ENCODE data around the gene CCDC157.

CCDC157 gene

DNA sequence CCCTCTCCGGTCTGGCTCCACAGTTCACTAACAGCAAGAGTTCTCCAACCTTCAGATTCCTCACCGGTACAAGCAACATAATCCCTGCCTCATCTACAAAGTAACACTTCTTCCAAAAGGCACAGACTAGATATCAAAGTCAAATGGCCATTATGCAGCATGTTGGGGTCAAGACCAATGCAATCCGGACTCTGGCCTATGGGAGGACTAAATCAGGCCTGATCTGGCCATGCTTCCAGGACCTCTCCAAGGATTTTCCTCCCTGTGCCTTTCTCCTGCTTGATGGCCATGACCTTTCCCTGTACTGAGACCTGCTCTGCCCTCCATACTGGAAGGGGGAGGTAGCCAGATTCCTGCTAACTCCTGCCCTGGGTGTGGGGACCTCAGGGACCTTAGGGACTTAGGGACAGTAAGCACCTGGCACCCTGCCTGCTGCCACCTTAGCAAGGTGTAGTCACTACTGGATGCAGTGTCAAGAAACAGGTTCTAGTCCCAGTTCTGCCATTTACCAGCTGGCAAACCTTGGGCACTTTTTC lies 36.7 kb upstream of the CCDC157 start:
- peaks cover 100% of the 10 kb centered on the region for H3K79me2 ChIP-seq (ENCODE audit: insufficient read depth, low read length)
- no peak overlapping the region for H3K9ac ChIP-seq (ENCODE audit: low read depth, low read length, poor library complexity, severe bottlenecking)
- H3K36me3 ChIP-seq (ENCODE audit: insufficient read depth, low read length), result no peaks in the 10 kb centered on the region
- no peak for TF ChIP-seq EZH2phosphoT487 (IDR thresholded peaks at IDR 0.05; ENCODE audit: borderline replicate concordance)
- H3F3A ChIP-seq (ENCODE audit: low read depth), result no peaks in the 10 kb centered on the region
- peaks cover 10% of the 10 kb centered on the region for H4K20me1 ChIP-seq (ENCODE audit: insufficient read depth, low read length, poor library complexity, severe bottlenecking)
- peak overlapping the region; percentile 43 for H3K4me2 ChIP-seq (ENCODE audit: low read depth, low read length, poor library complexity, severe bottlenecking)
- no peaks in the 10 kb centered on the region for H3K27me3 ChIP-seq (ENCODE audit: insufficient read depth, low read length, poor library complexity, severe bottlenecking)
- peaks cover 74% of the 10 kb centered on the region for H3K4me1 ChIP-seq (ENCODE audit: insufficient read depth, low read length, poor library complexity, severe bottlenecking)
- no peak overlapping the region for H3K4me3 ChIP-seq (ENCODE audit: low read length, poor library complexity, severe bottlenecking)
- H3K9me2 ChIP-seq (replicated peaks; ENCODE audit: low read depth, low read length), result no peaks in the 10 kb centered on the region
- no peaks in the 10 kb centered on the region for H3K9me3 ChIP-seq (ENCODE audit: insufficient read depth, low read depth, low read length)
- H2AFZ ChIP-seq (ENCODE audit: low read length), result no peak overlapping the region

DNA sequence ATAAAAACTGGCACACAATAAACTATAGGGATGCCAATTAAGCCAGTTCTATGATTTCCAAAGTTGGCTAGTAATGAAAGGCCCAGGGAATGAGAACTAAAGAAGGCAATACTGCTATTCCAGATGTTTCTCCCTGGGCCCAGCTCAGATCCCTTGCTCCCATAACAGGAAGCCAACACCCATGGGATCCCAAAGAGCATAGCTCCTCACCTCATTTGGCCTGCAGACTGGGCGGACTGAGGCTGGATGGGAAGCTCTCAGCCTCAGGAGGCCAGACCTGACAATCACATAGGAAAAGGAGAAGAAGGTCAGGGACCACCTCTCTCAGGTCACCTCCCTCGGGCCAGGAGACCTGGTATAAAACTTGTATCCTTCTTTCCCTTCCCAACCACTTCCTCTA lies 35.3 kb upstream of the CCDC157 start:
- H3F3A ChIP-seq (ENCODE audit: low read depth), result no peaks in the 10 kb centered on the region
- H3K9ac ChIP-seq (ENCODE audit: low read depth, low read length, poor library complexity, severe bottlenecking), result peak overlapping the region; percentile 11
- no peak overlapping the region for H3K4me3 ChIP-seq (ENCODE audit: low read length, poor library complexity, severe bottlenecking)
- TF ChIP-seq, protein P1, sequence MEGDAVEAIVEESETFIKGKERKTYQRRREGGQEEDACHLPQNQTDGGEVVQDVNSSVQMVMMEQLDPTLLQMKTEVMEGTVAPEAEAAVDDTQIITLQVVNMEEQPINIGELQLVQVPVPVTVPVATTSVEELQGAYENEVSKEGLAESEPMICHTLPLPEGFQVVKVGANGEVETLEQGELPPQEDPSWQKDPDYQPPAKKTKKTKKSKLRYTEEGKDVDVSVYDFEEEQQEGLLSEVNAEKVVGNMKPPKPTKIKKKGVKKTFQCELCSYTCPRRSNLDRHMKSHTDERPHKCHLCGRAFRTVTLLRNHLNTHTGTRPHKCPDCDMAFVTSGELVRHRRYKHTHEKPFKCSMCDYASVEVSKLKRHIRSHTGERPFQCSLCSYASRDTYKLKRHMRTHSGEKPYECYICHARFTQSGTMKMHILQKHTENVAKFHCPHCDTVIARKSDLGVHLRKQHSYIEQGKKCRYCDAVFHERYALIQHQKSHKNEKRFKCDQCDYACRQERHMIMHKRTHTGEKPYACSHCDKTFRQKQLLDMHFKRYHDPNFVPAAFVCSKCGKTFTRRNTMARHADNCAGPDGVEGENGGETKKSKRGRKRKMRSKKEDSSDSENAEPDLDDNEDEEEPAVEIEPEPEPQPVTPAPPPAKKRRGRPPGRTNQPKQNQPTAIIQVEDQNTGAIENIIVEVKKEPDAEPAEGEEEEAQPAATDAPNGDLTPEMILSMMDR (conservative IDR thresholded peaks at IDR 0.05; ENCODE audit: low read length), result no peak
- no peak for TF ChIP-seq EZH2phosphoT487 (IDR thresholded peaks at IDR 0.05; ENCODE audit: borderline replicate concordance)
- no peaks in the 10 kb centered on the region for H3K27me3 ChIP-seq (ENCODE audit: insufficient read depth, low read length, poor library complexity, severe bottlenecking)
- no peak overlapping the region for H2AFZ ChIP-seq (ENCODE audit: low read length)
- H3K4me2 ChIP-seq (ENCODE audit: low read depth, low read length, poor library complexity, severe bottlenecking), result peak overlapping the region; percentile 98
- peaks cover 69% of the 10 kb centered on the region for H3K4me1 ChIP-seq (ENCODE audit: insufficient read depth, low read length, poor library complexity, severe bottlenecking)
- peaks cover 18% of the 10 kb centered on the region for H4K20me1 ChIP-seq (ENCODE audit: insufficient read depth, low read length, poor library complexity, severe bottlenecking)
- H3K9me2 ChIP-seq (replicated peaks; ENCODE audit: low read depth, low read length), result no peaks in the 10 kb centered on the region
- peaks cover 98% of the 10 kb centered on the region for H3K79me2 ChIP-seq (ENCODE audit: insufficient read depth, low read length)
- H3K36me3 ChIP-seq (ENCODE audit: insufficient read depth, low read length), result no peaks in the 10 kb centered on the region
- H3K9me3 ChIP-seq (ENCODE audit: insufficient read depth, low read depth, low read length), result no peaks in the 10 kb centered on the region

DNA sequence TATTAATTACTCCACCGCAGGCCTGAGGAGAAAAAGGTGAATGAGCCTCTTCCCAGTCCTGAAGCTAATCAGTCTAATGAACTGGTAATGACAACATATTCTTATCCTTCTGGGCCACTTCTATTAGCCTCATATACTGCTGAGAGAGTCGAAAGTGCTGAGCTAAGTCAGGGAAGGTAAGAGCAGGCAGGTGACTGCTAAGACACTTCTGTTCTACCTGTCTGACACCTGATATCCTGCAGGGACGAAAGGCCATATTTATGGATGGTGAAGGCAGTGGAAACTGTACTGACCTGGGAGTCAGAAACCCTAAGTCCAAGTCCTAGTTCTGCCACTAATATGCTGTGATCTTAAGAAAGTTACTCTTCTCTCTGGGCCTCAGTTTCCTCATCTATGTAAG lies 33.6 kb upstream of the CCDC157 start:
- Histone ChIP-seq H3K4me3 (ENCODE audit: low read length, poor library complexity, severe bottlenecking) (peak overlapping the region; percentile 8), H3K79me2 (ENCODE audit: insufficient read depth, low read length) (peaks cover 80% of the 10 kb centered on the region), H3K27me3 (ENCODE audit: insufficient read depth, low read length, poor library complexity, severe bottlenecking) (no peaks in the 10 kb centered on the region), H3K4me1 (ENCODE audit: insufficient read depth, low read length, poor library complexity, severe bottlenecking) (peaks cover 70% of the 10 kb centered on the region), H3K9ac (ENCODE audit: low read depth, low read length, poor library complexity, severe bottlenecking) (no peak overlapping the region), H4K20me1 (ENCODE audit: insufficient read depth, low read length, poor library complexity, severe bottlenecking) (peaks cover 18% of the 10 kb centered on the region), H3K9me3 (ENCODE audit: insufficient read depth, low read depth, low read length) (no peaks in the 10 kb centered on the region), H3K36me3 (ENCODE audit: insufficient read depth, low read length) (no peaks in the 10 kb centered on the region), H3K4me2 (ENCODE audit: low read depth, low read length, poor library complexity, severe bottlenecking) (peak overlapping the region; percentile 98), H3K9me2 (replicated peaks; ENCODE audit: low read depth, low read length) (no peaks in the 10 kb centered on the region), H3F3A (ENCODE audit: low read depth) (no peaks in the 10 kb centered on the region), H2AFZ (ENCODE audit: low read length) (no peak overlapping the region)
- TF ChIP-seq, protein P1 (conservative IDR thresholded peaks at IDR 0.05; ENCODE audit: low read length), result no peak
- no peak for TF ChIP-seq EZH2phosphoT487 (IDR thresholded peaks at IDR 0.05; ENCODE audit: borderline replicate concordance)

Measured in Loucy (cell line).